Midbrain (tissue), 1 donor: ENCODE data around the gene PARD6B.
A peak's percentile ranks its signal among the peaks of the same experiment; 100 is the strongest.
"Not testable (repeated sequence)": the region's sequence is repeated elsewhere in the genome, so short reads cannot be mapped to it uniquely, and the experiment has no call there.

Experiments used
- DNase-seq: peaks from one replicate; lab custom pipeline; 2025; lab: John Stamatoyannopoulos, UW

PARD6B gene, protein sequence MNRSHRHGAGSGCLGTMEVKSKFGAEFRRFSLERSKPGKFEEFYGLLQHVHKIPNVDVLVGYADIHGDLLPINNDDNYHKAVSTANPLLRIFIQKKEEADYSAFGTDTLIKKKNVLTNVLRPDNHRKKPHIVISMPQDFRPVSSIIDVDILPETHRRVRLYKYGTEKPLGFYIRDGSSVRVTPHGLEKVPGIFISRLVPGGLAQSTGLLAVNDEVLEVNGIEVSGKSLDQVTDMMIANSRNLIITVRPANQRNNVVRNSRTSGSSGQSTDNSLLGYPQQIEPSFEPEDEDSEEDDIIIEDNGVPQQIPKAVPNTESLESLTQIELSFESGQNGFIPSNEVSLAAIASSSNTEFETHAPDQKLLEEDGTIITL

GRCh38 chr20:50731055-50731929 is at the start of gene PARD6B:
Gene PARD6B (plus strand): TSS chr20:50731580. CDS start chr20:50731787, 207 bp downstream.
- peak; percentile 94 for DNase-seq

DNA sequence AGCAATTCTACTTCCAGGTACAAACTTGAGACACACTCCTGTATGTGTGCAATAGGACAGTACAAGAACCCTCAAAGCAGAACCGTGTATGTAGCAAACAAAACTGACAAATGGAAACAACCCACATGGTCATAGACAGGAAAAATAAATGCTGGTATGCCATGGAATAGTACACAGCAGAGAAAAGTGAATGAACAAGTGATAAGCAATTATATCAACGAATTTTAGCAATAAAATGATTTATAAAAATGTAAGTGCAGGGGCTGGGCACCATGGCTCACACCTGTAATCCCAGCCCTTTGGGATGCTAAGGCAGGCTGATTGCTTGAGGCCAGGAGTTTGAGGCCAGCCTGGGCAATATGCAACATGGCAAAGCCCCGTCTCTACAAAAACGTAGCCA is 49.3 kb upstream of the PARD6B start:
- no peak for DNase-seq

DNA sequence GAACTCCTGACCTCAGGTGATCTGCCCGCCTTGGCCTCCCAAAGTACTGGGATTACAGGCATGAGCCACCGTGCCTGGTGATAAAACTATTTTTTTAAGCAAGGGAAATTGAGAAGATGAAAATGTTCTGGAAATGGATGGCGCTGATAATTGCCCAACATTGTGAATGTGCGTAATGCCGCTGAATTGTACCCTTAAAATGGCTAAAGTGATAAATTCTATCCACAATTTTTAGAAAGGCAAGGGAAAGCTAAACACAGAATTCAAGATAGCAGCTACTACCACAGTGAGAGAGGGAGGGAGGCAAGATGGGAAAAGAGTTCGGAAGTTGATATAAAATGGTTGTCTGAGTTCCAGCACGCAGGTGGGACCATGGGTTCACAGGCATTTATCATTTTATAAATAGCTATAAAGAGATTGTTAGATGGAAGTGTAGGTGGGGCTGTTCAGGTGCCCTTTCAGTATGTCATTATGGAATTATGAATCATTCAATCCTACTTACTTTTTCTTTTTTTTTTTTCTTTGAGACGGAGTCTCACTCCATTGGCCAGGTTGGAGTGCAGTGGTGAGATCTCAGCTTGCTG is 48.3 kb upstream of the PARD6B start:
- DNase-seq, result no peak

DNA sequence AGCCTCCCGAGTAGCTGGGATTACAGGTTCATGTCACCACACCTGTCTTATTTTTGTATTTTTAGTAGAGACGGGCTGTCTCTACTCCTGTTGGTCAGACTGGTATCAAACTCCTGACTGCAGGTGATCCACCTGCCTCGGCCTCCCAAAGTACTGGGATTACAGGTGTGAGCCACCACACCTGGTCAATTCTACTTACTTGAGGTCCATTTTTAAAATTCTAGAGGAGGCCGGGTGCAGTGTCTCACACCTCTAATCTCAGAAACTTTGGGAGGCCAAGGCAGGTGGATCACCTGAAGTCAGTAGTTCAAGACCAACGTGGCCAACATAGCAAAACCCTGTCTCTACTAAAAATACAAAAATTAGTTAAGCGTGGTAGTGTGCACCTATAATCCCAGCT is 47.8 kb upstream of the PARD6B start:
- DNase-seq, result no peak

DNA sequence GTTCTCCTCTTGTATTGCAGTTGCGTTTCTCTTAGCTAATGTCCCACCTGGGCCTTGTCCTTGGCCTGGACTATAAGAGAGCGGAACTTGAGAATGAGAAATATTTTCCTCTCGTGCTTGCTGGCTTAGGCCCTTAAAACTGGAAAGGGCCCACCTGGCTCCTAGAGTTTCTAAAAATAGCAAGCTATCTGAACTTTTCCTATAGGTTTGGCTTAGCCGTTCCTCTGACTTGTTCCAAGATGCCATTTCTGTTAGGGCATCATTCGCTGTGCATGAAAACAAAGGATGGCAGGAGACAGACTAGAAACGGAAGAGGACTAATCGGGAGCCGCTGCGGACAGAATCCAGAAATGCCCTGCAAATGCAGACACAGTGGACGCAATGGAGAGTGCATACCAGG is 44.6 kb upstream of the PARD6B start:
- DNase-seq, result no peak

GRCh38 chr20:50688256-50688975 is 43.0 kb upstream of the PARD6B start:
- DNase-seq, result no peak

DNA sequence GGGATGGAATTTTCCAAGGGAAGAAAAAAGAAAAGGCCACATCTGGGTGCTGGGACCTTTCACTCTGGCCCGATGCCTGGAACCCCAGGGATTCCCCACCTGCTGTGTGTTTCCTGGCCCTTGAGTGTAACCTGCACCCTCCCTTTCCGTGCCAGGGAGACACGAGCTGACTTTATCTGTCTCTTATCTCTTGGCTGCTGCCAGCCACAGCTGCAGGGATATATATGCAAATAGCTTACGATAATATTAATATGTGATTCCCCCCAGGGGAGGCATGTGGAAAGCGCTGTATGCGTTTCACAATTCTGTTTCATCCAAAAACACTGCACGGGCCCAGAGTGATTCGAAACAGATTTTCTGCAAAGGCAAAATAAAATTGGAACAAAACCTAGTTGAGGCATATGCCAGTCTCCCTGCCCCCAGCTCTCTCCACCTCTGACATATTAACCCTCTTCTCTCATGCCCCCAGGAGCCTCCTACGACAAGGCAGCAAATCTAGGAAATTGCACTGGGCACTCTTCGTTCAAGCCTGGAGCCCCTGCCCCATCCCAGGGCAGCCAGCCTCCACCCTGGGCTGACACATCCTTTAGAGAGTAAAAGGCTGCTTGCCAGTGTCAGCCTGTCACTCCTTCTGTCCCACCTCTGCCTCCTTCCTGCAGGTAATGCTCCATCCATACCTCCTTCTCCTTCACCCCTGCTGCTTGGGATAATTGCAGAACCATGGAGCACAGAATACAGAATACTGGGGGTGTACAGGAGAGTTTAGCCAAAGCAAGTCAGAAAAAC is 41.3 kb upstream of the PARD6B start:
- DNase-seq, result no peak

DNA sequence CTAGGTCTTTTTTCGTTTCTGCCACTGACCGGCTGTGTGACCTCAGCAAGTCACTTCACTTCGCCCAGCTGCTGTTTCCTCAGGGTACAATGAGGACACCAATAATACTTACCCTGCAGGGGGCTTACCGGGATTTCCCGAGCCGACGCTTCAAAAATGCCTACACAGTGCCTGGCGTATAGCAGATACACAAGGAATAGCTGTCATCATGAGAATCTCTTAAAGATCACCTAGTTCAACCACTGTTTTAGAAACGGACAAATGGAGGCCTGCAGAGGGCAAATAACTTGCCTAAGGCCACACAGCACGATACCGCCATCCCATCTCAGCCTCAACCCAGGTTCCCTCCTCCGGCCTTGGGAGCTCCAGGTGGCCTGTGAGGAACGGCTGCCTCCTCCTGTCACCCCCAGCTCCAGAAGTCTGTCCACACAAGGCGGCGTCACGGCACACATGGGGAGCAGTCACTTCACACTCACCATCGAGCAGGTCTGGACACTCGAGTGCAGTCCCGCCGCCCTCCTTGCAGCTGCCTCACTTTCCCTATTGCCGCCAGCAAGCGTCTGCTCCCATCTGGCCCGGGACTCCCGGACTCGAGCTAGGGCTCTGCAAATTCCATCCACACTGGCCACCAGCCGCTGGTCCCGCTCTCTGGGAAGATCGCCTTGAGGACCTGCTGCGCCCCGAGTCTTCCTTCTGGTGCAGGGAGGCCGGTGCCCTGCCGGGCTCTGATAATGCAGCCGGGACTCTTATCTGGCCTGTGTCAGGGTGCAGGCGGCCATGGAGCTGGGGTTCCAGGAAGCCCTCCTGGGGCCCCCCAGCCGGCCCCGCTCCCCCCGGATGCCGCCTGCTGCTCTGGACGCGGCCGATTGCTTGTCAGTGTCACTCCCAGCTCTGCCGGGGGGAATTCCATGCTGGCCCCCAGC is 40.5 kb upstream of the PARD6B start, which contains the start of gene RIPOR3:
Gene RIPOR3 (minus strand): TSS at position 893 of the 923 bp plus-strand sequence. CDS start 414 bp downstream, at position 479.
- DNase-seq, result no peak

- no peak for DNase-seq
Measured at GRCh38 chr20:50691573-50692551, 39.5 kb upstream of the PARD6B start.

DNA sequence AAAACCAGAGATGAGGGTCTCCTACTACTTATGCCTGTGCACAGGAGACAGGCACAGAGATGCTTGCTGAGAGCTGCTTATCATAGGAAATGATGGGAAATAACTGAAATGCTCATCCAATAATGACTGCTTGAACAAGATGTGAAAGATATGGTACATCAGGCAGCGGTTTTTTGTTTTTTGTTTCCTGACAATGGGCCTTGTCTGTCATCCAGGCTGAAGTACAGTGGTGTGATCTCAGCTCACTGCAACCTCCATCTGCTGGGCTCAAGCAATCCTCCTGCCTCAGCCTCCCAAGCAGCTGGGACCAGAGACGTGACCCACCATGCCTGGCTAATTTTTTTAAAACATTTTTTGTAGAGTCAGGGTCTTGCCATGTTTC is 38.8 kb upstream of the PARD6B start:
- DNase-seq, result no peak

- DNase-seq, result no peak
Measured at GRCh38 chr20:50693001-50693400, 38.4 kb upstream of the PARD6B start.

DNA sequence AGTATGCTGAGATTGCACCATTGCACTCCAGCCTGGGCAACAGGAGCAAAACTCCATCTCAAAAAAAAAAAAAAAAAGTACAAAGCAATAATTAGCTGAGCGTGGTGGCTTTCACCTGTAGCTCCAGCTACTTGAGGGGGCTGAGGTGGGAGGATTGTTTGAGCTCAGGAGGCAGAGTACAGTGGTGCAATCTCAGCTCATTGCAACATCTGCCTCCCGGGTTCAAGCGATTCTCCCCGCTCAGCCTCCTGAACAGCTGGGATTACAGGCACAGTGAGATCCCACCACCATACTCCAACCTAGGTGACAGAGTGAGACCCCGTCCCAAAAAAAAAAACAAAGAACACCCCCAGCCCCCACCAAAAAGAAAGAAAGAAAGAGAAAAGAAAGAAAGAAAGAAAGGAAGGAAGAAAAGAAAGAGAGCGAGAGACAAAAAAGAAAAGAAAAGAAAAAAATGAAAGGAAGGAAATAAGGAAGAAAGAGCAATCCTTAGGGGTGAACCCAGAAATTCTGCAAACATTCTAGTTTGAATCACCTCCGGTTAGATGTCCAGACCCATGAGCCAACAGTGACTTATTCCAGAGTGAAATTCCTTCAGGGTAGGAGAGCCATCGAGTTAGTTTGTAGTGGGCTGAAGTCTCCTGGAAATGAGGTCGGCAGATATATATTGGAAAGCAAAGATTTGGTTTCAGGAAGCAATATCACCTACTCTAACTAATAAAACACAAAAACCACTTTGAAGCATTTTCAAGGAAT is 36.8 kb upstream of the PARD6B start:
- DNase-seq, result no peak

DNA sequence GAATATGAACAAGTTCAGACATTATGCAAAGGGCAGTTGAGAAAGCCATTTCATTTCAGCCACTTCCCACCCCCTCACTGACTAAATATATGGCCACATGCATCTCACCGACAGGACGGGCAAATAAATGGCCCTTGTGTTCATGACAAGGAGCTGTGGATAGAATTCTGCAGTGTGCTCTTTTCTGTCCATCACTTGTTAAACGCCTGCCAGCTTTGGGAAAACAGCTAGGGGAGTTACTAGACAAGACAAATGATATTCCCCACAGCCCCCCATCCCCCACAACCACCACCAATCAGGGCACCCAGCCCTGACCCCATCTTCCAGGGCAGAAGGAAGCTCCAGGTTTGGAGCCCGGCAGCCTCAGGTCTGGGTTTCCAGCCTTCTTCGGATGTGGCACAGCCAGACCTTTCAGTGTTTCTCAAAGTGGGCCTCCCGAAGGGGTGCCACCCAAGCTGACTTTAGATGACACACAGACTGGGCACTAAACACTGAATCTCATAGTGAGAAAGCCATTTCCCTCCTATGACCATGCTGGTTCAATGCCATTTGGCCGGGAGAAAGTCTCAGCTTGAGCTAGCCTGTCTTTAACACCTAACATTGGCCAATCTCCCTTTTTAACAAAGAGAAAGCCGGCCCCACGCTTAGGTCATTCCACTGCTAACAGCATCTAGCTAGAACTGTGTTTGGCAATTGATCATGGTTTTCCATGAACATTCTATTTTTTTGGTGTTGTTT is 36.1 kb upstream of the PARD6B start:
- DNase-seq, result no peak

- not testable (repeated sequence) for DNase-seq
Measured at GRCh38 chr20:50698255-50698654, 33.1 kb upstream of the PARD6B start.

- DNase-seq, result no peak
Measured at GRCh38 chr20:50699688-50700087, 31.7 kb upstream of the PARD6B start.

GRCh38 chr20:50701041-50701963 is 30.1 kb upstream of the PARD6B start:
- no peak for DNase-seq
